K562 (cell line): Measurements from ENCODE around the gene MMP24OS.
"Not testable (repeated sequence)": the region's sequence is repeated elsewhere in the genome, so short reads cannot be mapped to it uniquely, and the experiment has no call there.

ENCODE experiments used
- CTCF ChIP-seq, 3 experiments: IDR thresholded peaks in 2 of 3; conservative IDR thresholded peaks in 1 of 3; 2 replicates each; pipeline ENCODE4 v1.5.1; 2011 to 2012; ENCODE audit warnings: low read length in 3 of 3, mild to moderate bottlenecking in 3 of 3, control low read depth in 2 of 3, improper control_type of control experiment in 1 of 3, inconsistent platforms in 1 of 3, low read depth in 1 of 3, mixed read lengths in 1 of 3, moderate library complexity in 1 of 3; ENCODE audit not compliant: insufficient read depth in 2 of 3
- EZH2 ChIP-seq: IDR thresholded peaks from 2 replicates; pipeline ENCODE4 v1.6.1; 2012; ENCODE audit warnings: low read depth, mild to moderate bottlenecking, inconsistent platforms, low read length, borderline replicate concordance
- ID3 ChIP-seq, 2 experiments: fragments of 250-450 bp in 1 of 2; fragments of 450-650 bp in 1 of 2; sonication (Bioruptor Pico) in 1 of 2; IDR thresholded peaks; 2 replicates each; pipeline versions ENCODE4 v1.6.1 to v1.8.0; 2016 to 2021; ENCODE audit warnings: mild to moderate bottlenecking in 2 of 2, moderate library complexity in 2 of 2, missing compliant biosample characterization in 1 of 2, missing genetic modification characterization in 1 of 2
- MECOM ChIP-seq: fragments of 250-450 bp; sonication (Bioruptor Pico); IDR thresholded peaks from 2 replicates; pipeline ENCODE4 v1.8.0; 2022; ENCODE audit warnings: inconsistent platforms
- POLR2AphosphoS5 ChIP-seq: IDR thresholded peaks from 2 replicates; pipeline ENCODE4 v1.6.1; 2011; ENCODE audit warnings: mild to moderate bottlenecking, low read depth, low read length, moderate library complexity; ENCODE audit not compliant: control insufficient read depth, insufficient read depth
- POU5F1 ChIP-seq: fragments of 150-350 bp; IDR thresholded peaks from 2 replicates; pipeline ENCODE4 v1.6.1; 2014; ENCODE audit warnings: borderline replicate concordance, low read length, low read depth, mild to moderate bottlenecking; ENCODE audit not compliant: partially characterized antibody
- SLC30A9 ChIP-seq: fragments of 250-450 bp; sonication (Bioruptor Pico); IDR thresholded peaks from 2 replicates; pipeline ENCODE4 v1.8.0; 2022; ENCODE audit warnings: mild to moderate bottlenecking, moderate library complexity
- SP1 ChIP-seq: sonication (generic); formaldehyde crosslinking; IDR thresholded peaks from 2 replicates; pipeline ENCODE4 v1.8.1; 2022; ENCODE audit warnings: mild to moderate bottlenecking, missing genetic modification reagents
- TCF3 ChIP-seq: sonication (generic); formaldehyde crosslinking; IDR thresholded peaks from 2 replicates; pipeline ENCODE4 v1.4.0; 2020; ENCODE audit warnings: mild to moderate bottlenecking, missing genetic modification reagents
- USF2 ChIP-seq: sonication (generic); formaldehyde crosslinking; IDR thresholded peaks from 2 replicates; pipeline ENCODE4 v1.5.0; 2020; ENCODE audit warnings: missing genetic modification reagents
- ZNF212 ChIP-seq: fragments of 450-650 bp; formaldehyde crosslinking; IDR thresholded peaks from 2 replicates; pipeline ENCODE4 v1.4.0; 2020; ENCODE audit warnings: mild to moderate bottlenecking
- ZNF780A ChIP-seq: fragments of 250-450 bp; sonication (Bioruptor Pico); IDR thresholded peaks from 2 replicates; pipeline ENCODE4 v1.5.0; 2021; ENCODE audit warnings: mild to moderate bottlenecking

GRCh38 chr20:35315632-35316020 is 37.7 kb upstream of the MMP24OS start:
- TF ChIP-seq TCF3 (CRISPR knock-in tag); CTCF (IDR thresholded peaks at IDR 0.05 in 2 of 3, conservative IDR thresholded peaks at IDR 0.05 in 1 of 3; ENCODE audit: insufficient read depth in 2 of 3, low read depth in 1 of 3, low read length in 3 of 3); MECOM (CRISPR knock-in tag); ZNF780A (CRISPR knock-in tag); EZH2; ID3 (CRISPR knock-in tag; IDR thresholded peaks at IDR 0.05); ID3 (tag; IDR thresholded peaks at IDR 0.05); ZNF212 (CRISPR knock-in tag); POU5F1; SP1 (CRISPR knock-in tag); USF2; POLR2AphosphoS5; SLC30A9 (CRISPR knock-in tag): not testable (repeated sequence)
